Measurements from ENCODE around the gene DCAF8.

Gene DCAF8

GRCh38 chr1:160225345-160225744 lies 37.0 kb downstream of the DCAF8 start:
- DNase-seq (ENCODE audit: low read depth): no peak

DNA sequence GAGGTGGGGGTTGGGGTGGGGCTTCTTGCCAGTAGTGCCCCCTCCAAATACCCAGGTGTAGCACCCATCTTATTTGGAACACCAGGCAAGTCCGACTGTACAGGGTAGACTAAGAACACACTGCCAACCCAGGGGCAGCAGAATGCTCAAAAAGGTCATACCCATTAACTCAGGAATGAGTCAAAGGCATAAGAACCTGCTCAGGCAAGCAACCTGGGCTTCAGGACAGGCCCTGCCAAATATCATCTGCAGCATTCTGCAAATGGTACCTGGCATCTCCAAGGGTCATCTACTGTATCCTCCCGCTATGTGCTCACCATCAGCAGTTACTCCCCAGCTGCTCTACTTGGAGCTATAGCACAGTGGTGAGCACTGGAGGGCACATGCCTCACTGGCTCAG lies 37.7 kb downstream of the DCAF8 start:
- no peak for DNase-seq (ENCODE audit: low read depth)

DNA sequence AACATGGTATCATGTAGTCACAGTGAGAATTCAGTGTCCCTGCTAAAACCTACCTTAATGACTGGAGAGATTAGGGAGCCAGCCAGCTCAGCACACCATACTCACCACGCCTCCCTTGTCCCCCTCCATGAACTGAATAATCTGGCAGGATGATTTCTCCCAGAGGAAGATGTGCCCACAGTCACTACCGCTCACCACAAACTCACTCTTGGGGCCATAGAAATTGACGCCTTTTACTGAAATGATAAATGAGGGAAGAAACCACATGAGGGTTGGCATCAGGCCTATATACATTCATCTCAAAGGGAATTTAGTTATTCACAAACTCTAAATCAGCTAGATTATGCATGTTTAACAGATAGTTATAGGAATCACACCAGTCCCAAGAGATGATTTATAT lies 39.8 kb downstream of the DCAF8 start:
- no peak for DNase-seq (ENCODE audit: low read depth)

GRCh38 chr1:160221089-160221488 lies 41.3 kb downstream of the DCAF8 start:
- no peak for DNase-seq (ENCODE audit: low read depth)

GRCh38 chr1:160220301-160220700 lies 42.0 kb downstream of the DCAF8 start:
- DNase-seq (ENCODE audit: low read depth): no peak

DNA sequence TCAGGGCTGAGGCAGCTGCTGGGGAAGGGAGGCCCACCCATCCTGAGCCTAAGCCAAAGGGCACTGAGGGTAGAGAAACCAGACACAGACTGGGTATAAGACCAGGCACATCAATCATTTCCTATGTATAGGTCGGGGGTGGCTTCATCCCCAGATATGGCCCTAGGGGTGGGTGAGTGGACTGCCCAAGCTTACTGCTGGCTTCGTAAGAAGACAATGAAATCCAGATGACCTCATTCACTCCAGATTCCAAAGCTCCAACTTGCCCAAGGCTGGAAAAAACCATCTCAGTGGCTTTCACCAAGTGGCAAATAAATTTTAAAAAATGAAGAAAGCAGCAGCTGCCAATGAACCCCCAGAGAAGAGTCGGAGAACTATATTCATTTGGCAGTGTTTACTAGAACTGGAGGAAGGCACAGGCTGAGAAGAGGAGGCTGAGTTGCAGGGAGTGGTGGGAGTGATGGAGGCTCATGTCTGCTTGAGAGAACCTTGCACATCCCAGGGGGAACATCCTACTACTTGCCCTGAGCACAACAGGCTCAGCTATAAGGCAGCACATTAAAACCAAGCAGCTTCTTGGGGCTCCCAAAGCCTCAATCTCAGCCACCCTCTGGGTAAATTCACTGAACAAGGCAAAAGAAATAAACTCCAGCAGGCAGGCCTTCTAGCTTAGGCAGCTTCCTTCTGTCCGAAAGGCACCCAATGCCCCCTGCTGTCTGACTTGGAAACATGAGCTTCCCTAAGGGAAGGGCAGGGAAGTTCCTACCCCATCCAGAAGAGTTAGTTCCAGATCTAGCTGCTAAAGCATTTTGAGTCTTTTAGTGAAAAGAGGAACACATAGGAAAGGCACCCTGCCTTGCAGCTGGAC lies 43.1 kb downstream of the DCAF8 start:
- DNase-seq (ENCODE audit: low read depth): no peak

DNA sequence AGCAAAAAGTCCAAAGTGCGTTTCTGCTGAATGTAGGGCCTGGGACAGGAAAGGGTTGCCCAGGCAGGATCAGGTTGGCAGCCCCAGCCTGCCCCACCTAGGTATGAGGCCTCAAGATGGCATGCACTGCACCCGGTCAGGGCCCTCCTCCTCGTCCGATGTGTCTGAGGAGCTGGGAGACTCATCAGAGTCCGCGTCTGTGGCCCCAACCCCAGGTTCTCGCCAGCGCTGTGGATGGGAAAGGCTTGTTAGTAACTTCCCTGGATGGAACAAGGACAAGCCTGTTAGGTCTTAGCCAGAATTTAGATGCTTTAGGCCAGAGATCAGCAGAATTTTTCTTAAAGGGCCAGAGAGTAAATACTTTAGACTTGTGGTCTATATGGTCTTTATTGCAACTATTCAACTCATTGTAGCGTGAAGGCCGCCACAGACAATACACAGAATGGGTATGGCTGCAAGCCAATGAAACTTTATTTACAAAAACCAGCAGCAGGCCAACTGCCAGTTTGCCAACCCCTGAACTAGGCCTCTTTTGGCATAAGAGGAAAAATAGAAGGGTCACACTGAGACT lies 44.8 kb downstream of the DCAF8 start:
- DNase-seq (ENCODE audit: low read depth): no peak

DNA sequence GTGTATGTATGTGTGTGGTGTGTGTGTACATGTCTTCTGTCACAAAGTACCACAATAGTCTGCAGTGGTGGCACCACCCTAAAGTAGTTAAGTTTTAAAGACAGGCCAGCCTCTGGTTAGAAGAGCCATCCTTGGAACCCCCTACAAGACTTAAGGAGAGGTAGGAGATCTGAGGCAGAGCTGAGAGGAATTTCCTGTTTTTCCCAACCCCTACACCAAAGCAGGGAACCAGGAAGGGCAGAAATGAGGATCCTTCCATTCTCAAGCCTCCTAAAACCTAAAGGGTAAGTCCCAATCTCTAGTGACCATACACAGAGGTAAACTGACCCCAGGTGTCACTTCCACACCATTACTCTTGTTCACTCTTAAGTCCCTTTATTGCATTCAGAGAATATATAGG lies 46.0 kb downstream of the DCAF8 start:
- no peak for DNase-seq (ENCODE audit: low read depth)

GRCh38 chr1:160214481-160215140 lies 47.7 kb downstream of the DCAF8 start:
- no peak for DNase-seq (ENCODE audit: low read depth)

DNA sequence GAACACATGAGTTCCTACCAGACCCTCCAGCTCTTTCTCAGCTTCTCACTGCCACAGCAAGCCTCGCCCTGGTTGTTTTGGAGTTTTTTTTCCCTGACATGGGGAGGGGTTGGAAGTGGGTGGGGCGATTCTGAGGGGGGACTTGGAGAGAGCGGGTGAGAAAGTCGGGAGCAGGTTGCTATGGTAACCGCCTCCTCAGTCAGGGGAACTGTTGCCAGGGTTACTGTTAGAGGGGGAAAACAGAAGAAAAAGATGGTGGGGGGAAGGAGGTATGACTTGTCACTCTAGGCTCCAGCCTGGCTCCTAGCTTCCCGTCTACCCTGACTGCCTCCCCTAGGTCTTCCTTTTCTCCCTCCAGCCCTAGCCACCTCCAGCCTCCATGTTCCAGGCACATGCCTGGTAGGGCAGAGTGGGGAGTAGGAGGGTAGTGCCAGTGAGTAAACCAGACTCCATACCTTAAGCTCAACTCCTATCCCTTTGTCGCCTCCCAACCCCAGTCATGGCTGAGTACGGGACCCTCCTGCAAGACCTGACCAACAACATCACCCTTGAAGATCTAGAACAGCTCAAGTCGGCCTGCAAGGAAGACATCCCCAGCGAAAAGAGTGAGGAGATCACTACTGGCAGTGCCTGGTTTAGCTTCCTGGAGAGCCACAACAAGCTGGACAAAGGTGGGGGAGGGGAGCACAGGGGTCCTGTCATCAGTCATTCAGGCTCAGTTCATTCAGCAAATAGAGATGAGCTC lies 51.1 kb downstream of the DCAF8 start:
- no peak for DNase-seq (ENCODE audit: low read depth)

DNA sequence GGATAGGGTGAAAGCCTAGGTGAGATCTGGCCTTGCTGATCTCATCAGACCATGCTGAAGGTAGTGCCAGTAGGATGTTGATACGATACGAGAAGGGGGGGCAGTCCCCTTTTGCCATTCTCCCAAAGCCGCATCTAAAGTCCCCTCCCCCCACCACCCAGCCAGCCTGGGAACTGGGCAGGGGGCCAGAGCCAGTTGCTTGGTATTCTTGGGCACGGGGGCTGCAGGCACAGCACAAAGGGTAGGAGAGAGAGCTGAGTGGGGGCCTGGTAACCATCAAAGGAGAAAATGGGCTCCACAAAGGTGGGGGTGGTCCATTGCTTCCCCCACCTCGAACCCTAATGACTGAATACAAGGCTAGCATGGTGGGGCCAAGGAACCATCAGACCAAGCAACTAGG lies 51.8 kb downstream of the DCAF8 start:
- no peak for DNase-seq (ENCODE audit: low read depth)

DNA sequence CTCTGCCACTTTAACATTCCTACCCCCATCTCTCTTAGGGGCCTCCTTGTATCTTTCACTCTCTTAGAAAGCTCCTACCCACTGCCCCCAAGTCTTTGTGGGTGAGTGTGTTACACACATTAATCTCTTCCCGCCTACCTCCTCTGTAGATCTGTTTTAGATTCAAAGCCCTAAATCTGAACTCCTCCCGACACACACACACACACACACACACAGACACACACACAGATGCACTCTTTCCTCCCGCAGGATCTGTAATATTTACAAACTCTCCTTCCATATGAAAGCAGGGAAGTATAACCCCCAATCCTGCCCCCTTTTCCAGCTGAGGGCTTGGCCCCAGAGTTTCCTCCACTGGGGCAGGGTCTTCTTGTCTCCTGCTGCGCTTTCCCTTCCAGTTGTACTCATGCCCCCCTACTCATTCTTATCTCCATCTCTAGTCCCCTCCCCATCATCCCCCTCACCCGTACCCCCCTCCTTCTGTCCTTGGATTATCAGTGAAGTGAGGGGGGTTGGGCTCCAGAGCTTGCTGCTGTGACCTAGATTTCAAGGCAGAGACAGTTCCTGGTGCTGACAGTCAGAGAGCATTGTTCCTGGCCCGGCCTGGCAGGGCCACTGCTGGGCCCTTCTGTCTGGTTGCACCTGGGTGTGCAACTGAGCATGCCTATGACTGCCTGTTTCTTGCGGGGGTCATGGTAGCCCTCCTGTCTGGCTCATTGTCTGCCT lies 52.9 kb downstream of the DCAF8 start:
- no peak for DNase-seq (ENCODE audit: low read depth)

DNA sequence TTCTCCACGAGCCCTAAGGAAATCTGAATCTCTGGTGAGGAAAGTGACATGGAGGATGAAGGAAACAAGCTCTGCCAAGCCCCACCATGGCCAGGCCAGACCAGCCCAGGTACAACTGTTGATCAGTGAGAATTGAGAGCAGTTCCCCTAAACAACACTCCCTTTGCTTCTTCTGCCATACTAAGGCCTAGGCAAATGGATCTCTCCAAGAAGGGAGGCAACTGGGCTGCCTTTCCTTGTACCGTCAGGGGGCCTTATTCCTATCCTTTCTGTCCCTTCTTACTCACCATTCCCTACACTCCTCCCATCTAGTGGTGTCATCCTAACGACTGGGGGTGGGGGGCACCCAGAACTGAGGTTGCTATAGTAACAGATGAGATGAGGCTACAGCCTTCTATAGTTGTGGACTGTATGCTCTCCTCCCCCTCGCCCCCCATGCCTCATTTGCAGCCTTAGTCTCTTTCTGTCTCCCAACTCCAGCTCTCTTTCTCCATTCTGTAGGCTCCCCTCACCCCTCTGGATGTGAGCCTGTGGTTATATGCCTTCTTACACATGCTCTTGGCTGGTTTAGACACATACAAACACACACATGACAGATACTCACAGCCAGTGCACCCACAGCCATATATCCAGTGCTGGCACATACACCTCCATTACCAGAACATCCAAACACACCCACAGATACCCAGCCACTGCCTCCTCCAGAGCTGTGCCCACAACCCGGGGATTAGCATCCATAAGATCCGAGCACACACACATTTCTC lies 53.6 kb downstream of the DCAF8 start:
- no peak for DNase-seq (ENCODE audit: low read depth)

DNA sequence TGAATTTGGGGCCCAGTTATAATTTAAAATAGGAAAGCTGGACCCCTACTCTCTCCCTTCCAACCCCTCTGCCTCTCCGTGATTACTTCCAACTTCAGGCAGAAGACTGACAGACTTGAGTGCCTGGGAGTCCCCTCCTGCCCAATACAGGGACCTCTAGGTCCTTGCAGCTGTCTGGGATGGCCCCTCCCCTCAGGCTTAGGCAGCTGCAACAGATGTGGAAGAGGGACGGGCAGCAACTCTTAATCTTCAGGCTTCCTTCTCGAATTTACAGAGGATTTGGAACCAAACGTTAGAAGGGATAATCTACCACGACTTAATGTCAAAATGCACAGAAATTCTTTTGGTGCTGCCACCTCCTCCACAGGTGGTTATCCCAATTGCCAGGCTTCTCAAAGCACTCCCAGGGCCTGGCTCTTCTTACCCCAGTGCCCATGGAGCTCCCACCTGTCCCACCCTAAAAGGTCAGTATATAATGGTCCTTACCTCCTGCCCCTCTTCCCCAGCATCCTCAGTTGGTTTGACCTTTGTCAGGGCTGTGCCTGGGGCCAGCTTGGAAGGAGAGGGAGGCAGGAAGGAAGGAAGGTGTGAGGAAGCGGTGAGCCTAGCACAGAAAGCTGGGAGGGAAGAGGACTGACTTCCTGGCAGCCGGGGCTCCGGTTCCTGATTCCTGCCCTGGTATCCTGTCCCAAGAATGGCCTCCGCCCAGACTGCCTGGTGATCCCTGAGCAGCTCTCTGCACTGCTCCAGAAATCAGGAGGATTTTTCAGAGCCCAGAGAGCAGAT lies 54.4 kb downstream of the DCAF8 start:
- no peak for DNase-seq (ENCODE audit: low read depth)

DNA sequence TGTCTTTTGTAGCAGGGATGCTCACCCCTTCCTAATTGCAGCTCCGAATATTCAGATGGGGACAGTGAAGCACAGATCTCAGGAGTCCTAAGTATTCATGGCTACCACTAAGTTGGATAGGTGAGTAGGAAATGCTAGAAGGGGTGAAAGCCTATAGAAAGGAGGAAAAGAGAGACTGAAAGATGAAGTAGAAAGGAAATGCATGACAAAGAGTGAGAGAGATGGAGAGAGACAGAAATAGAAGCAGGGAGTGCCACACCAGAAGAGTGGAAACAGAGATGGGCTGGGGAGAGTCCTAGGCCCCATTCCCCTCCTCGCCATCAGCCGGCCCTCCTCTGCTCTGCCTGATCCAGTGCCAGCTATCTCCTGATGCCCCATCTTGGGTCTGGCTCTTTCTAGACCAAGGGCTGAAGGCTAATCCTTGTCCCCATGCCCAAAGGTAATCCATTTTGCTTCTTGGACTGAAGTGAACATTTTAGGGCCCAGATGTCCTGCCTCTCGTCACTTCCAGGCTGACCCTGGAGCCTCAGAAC lies 55.2 kb downstream of the DCAF8 start:
- DNase-seq (ENCODE audit: low read depth): no peak

- DNase-seq (ENCODE audit: low read depth): no peak
These were observed 55.8 kb downstream of the DCAF8 start for GRCh38 chr1:160206421-160207117.

- DNase-seq (ENCODE audit: low read depth): peak; percentile 17
These were observed 56.3 kb downstream of the DCAF8 start for GRCh38 chr1:160206036-160206389.

DNA sequence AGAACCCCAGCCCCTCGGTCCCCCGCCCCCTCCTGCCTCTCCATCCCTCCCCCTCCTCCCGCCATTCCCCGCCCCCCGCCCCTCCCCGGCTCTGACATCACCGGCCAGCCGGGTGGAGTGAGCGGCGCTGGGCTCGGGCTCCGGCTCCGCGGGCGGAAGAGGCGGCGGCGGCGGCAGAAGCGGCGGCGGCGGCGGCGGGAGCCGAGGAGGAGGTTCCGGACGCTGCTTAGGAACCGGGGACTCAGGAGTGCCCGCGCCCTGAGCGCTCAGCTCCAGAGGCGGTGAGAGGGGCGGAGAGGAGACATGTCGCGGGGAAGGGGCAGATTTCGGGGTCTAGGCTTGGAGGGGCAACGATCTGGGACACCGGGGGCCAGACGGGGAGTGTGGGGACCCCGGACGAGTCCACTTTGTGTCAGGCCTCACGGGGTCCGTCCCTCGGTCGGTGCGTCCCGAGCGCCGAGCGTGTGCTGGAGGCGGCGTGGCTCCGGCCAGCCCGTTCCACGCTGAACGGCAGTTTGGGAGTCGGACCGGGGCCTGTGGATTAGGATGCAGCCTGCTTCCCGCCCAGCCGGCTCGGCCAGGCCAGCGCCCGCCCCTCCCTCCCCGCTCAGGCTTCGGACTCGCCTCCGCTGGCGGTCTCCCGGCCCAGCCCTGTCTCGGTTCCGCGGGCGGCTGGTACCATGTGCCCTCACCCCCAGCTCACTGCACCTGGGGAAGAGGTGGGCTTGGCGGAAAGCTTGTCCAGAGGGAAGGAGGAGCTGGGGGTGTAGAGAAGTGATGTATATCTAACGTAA lies 56.9 kb downstream of the DCAF8 start, which contains the start of gene PEA15:
Gene PEA15 (plus strand): TSS at position 143 of the 794 bp plus-strand sequence. CDS start 6,161 bp downstream, outside the sequence.
- peak; percentile 44 for DNase-seq (ENCODE audit: low read depth)

Data from stimulated activated CD8-positive, alpha-beta memory T cell treated with anti-CD3 and anti-CD28 coated beads, Interleukin-7, amount 100 ng/mL, for 24 hours (primary cell).